PC-3 (cell line): ENCODE results near the gene CNBD2. TPM values are rescaled to one million over a fixed set of nuclear protein-coding genes. Genes with fewer than 3 reads are reported as not detected.

Experiments
- ATAC-seq: fragments of 200-7000 bp; cut with Tn5 transposase; 2 replicates; pipeline ENCODE4 v1.9.1; 2020; ENCODE audit warnings: mild to moderate bottlenecking, moderate library complexity
- BruUV-seq: library from RNA; stranded (reverse); fragments of 400-500 nt; replicated peaks from 2 replicates; lab custom pipeline; 2021; lab: Mats Ljungman, UMichigan
- CTCF ChIA-PET: fragments of 300-600 bp; sonication (Branson Sonifier 250); formaldehyde crosslinking; loops from one replicate; lab custom pipeline; 2022; ENCODE audit warnings: antibody characterized with exemption; lab: Charles Lee
- POLR2A ChIA-PET: fragments of 300-600 bp; sonication (Branson Sonifier 250); formaldehyde crosslinking; loops from one replicate; lab custom pipeline; 2022; ENCODE audit warnings: antibody characterized with exemption; ENCODE audit not compliant: unreplicated experiment; lab: Charles Lee
- DNase-seq: peaks from one replicate; pipeline ENCODE4 v3.0.0-alpha.2; 2015
- H2AFZ ChIP-seq: fragments of 300-600 bp; sonication (generic); 2 replicates; pipeline ENCODE4 v1.6.0; 2016; ENCODE audit warnings: antibody characterized with exemption, low read length
- H3F3A ChIP-seq: fragments of 300-600 bp; sonication (generic); one replicate; pipeline ENCODE4 v1.6.0; 2017; ENCODE audit warnings: antibody characterized with exemption, low read length, control low read depth, mild to moderate bottlenecking; ENCODE audit not compliant: unreplicated experiment
- H3K27ac ChIP-seq: fragments of 300-600 bp; sonication (generic); 2 replicates; pipeline ENCODE4 v1.5.1; 2016; ENCODE audit warnings: mild to moderate bottlenecking, low read length
- H3K27me3 ChIP-seq: fragments of 300-600 bp; sonication (generic); 2 replicates; pipeline ENCODE4 v1.6.1; 2016; ENCODE audit warnings: low read length, mixed read lengths
- H3K36me3 ChIP-seq: fragments of 300-600 bp; sonication (generic); 2 replicates; pipeline ENCODE4 v1.6.1; 2016; ENCODE audit warnings: low read depth, mixed run types, low read length, mixed read lengths
- H3K4me1 ChIP-seq: fragments of 300-600 bp; sonication (generic); 2 replicates; pipeline ENCODE4 v1.5.1; 2016; ENCODE audit warnings: low read length; ENCODE audit not compliant: insufficient read depth
- H3K4me2 ChIP-seq: fragments of 300-600 bp; sonication (generic); 2 replicates; pipeline ENCODE4 v1.6.0; 2016; ENCODE audit warnings: low read length
- H3K4me3 ChIP-seq: fragments of 300-600 bp; sonication (generic); 2 replicates; pipeline ENCODE4 v1.5.1; 2016; ENCODE audit warnings: mild to moderate bottlenecking, low read length, mixed read lengths
- H3K79me2 ChIP-seq: fragments of 300-600 bp; sonication (generic); 2 replicates; pipeline ENCODE4 v1.6.1; 2017; ENCODE audit warnings: low read length, mixed read lengths
- H3K9ac ChIP-seq: fragments of 300-600 bp; sonication (generic); 2 replicates; pipeline ENCODE4 v1.6.0; 2016; ENCODE audit warnings: mild to moderate bottlenecking, low read length
- H3K9me2 ChIP-seq: fragments of 300-600 bp; sonication (generic); replicated peaks from 2 replicates; pipeline ENCODE4 v1.6.1; 2016; ENCODE audit warnings: mixed run types, low read length, mixed read lengths
- H3K9me3 ChIP-seq: fragments of 300-600 bp; sonication (generic); 2 replicates; pipeline ENCODE4 v1.6.1; 2016; ENCODE audit warnings: low read length, mixed read lengths
- H4K20me1 ChIP-seq: fragments of 300-600 bp; sonication (generic); 2 replicates; pipeline ENCODE4 v1.6.1; 2016; ENCODE audit warnings: low read length, mixed read lengths
- CTCF ChIP-seq: fragments of 300-600 bp; sonication (generic); conservative IDR thresholded peaks from 2 replicates; pipeline ENCODE4 v1.5.1; 2017; ENCODE audit warnings: antibody characterized with exemption, low read depth, mild to moderate bottlenecking, low read length
- EZH2 ChIP-seq: fragments of 300-600 bp; sonication (generic); IDR thresholded peaks from one replicate; pipeline ENCODE4 v1.6.1; 2017; ENCODE audit warnings: antibody characterized with exemption, mild to moderate bottlenecking, low read length; ENCODE audit not compliant: unreplicated experiment
- EZH2phosphoT487 ChIP-seq: fragments of 300-600 bp; sonication (generic); IDR thresholded peaks from 2 replicates; pipeline ENCODE4 v1.6.1; 2018; ENCODE audit warnings: mild to moderate bottlenecking, antibody characterized with exemption, low read length, borderline replicate concordance
- intact Hi-C: fragments of 100-400 bp; cut with micrococcal nuclease; formaldehyde crosslinking; loops from 2 replicates; pipeline ENCODE4 v1.9.0; 2023
- total RNA-seq: library from RNA; depleted of rRNA; stranded (reverse); fragments of >200 nt; gene quantifications from 2 replicates; pipeline ENCODE4 v1.2.3, GENCODE V29; 2014

Gene CNBD2
- total RNA-seq, 1 experiment from 2014 or later, result 6.6 TPM

DNA sequence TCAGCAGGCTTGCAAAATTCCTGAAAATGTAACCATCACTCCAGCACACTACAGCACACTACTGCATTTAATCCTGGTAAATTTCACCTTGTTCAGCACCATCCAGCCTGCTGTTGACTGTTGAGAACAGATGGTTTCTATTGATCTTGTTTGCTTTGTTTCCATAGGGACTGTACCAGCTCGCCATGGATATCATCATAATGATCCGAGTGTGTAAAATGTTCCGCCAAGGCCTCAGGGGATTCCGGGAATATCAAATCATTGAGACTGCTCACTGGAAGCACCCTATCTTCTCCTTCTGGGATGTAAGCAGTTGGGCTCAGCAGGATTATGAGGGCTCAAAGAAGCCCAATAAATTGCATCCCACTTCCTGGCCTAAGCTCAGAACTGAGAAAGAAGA is 4.1 kb downstream of the CNBD2 start:
- no TSS peak for BruUV-seq
- Histone ChIP-seq H3K9me2 (no peaks in the 10 kb centered on the region), H3K27me3 (no peaks in the 10 kb centered on the region), H3K79me2 (no peaks in the 10 kb centered on the region), H4K20me1 (no peaks in the 10 kb centered on the region), H3K27ac (no peak overlapping the region), H3K4me1 (peaks cover 5% of the 10 kb centered on the region; the same call in 1 of the 2 replicates), H3F3A (no peaks in the 10 kb centered on the region), H3K9me3 (no peaks in the 10 kb centered on the region), H2AFZ (no peak overlapping the region), H3K4me3 (no peak overlapping the region), H3K4me2 (no peak overlapping the region), H3K9ac (no peak overlapping the region), H3K36me3 (no peaks in the 10 kb centered on the region)
- intact Hi-C loops, result no loop called here
- no peak for TF ChIP-seq EZH2phosphoT487
- TF ChIP-seq EZH2, result no peak
- no peak for TF ChIP-seq CTCF
- DNase-seq (no peak), ATAC-seq (no peak)
- ChIA-PET CTCF (no interaction called here), POLR2A (no interaction called here)

DNA sequence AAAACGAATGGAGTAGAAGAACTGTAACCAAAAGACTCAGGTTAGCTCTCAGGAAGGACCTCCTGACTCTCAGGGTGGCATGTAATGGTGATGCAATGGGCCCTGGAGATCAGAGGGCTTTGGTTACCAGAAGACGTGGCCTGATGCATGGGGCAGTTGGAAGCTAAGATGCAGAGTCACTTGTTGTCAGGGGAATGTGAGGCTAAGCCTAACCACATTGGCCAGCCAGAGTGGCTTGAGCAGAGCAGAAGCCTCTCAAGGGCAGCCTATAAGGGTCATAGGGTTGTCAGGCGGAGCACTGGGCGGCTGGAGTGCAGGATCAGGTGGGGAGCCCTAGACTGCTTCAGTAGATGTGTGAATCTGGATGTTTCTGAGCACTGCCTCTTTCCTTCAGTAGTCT is 5.9 kb downstream of the CNBD2 start:
- H3K4me1 ChIP-seq, result no peaks in the 10 kb centered on the region
- no peaks in the 10 kb centered on the region for H3K27me3 ChIP-seq
- ATAC-seq (no peak), DNase-seq (no peak)
- ChIA-PET CTCF (interaction anchor here (0.6 kb wide), 1 partner anchor 343 kb away, joined by 6 read pairs; no protein-coding TSS in a partner anchor), POLR2A (no interaction called here)
- H3K4me2 ChIP-seq, result no peak overlapping the region
- no peaks in the 10 kb centered on the region for H4K20me1 ChIP-seq
- no TSS peak for BruUV-seq
- H3F3A ChIP-seq, result no peaks in the 10 kb centered on the region
- intact Hi-C loops, result no loop called here
- H3K9me3 ChIP-seq, result no peaks in the 10 kb centered on the region
- H3K27ac ChIP-seq, result no peak overlapping the region
- no peaks in the 10 kb centered on the region for H3K36me3 ChIP-seq
- no peak overlapping the region for H2AFZ ChIP-seq
- H3K4me3 ChIP-seq, result no peak overlapping the region
- H3K9ac ChIP-seq, result no peak overlapping the region
- TF ChIP-seq EZH2phosphoT487, result no peak
- no peak for TF ChIP-seq CTCF
- TF ChIP-seq EZH2, result no peak
- no peaks in the 10 kb centered on the region for H3K79me2 ChIP-seq
- H3K9me2 ChIP-seq, result no peaks in the 10 kb centered on the region

- ATAC-seq (no peak), DNase-seq (no peak)
- no TSS peak for BruUV-seq
- intact Hi-C loops, result no loop called here
- POLR2A ChIA-PET, result no interaction called here
- Histone ChIP-seq H4K20me1 (no peaks in the 10 kb centered on the region), H3K4me1 (no peaks in the 10 kb centered on the region; the same call in 1 of the 2 replicates), H3K9me3 (no peaks in the 10 kb centered on the region), H2AFZ (no peak overlapping the region), H3K9ac (no peak overlapping the region), H3K79me2 (no peaks in the 10 kb centered on the region), H3K4me3 (no peak overlapping the region), H3K27ac (no peak overlapping the region), H3K9me2 (no peaks in the 10 kb centered on the region), H3K4me2 (no peak overlapping the region), H3K27me3 (no peaks in the 10 kb centered on the region), H3K36me3 (no peaks in the 10 kb centered on the region), H3F3A (no peaks in the 10 kb centered on the region)
- CTCF ChIA-PET, result interaction anchor here (1.0 kb wide), 1 partner anchor 227 kb away, joined by 3 read pairs; no protein-coding TSS in a partner anchor
- TF ChIP-seq EZH2phosphoT487 (no peak), EZH2 (no peak), CTCF (no peak)
These were observed 7.4 kb downstream of the CNBD2 start for GRCh38 chr20:35975576-35976373.
